Naive thymus-derived CD4-positive, alpha-beta T cell (primary cell): ENCODE measurements around the gene PDGFC. TPM values are rescaled to one million over a fixed set of nuclear protein-coding genes. Genes with fewer than 3 reads are reported as not detected.

ENCODE experiments used
- ATAC-seq: fragments of 150-1000 bp; cut with Tn5 transposase; 2 replicates; pipeline ENCODE4 v1.10.0; 2021; ENCODE audit warnings: mild to moderate bottlenecking, moderate library complexity
- CTCF ChIA-PET: fragments of 350-600 bp; sonication (Branson Sonifier 250); formaldehyde crosslinking; loops from one replicate; lab custom pipeline; 2021; ENCODE audit warnings: antibody characterized with exemption; lab: Charles Lee
- POLR2A ChIA-PET: fragments of 350-600 bp; sonication (Branson Sonifier 250); formaldehyde crosslinking; loops from one replicate; lab custom pipeline; 2021; ENCODE audit warnings: antibody characterized with exemption, inconsistent platforms; lab: Charles Lee
- DNase-seq, 9 donors: peaks; one replicate each; pipeline versions ENCODE4 v3.0.0 to v3.0.0-alpha.2; 2020 to 2022; ENCODE audit warnings: mixed read lengths in 1 of 9
- H3K27ac ChIP-seq: one replicate; pipeline ENCODE4 v1.7.0; 2013; ENCODE audit warnings: mild to moderate bottlenecking, low read depth, low read length, moderate library complexity
- H3K27me3 ChIP-seq, 2 donors: one replicate each; pipeline ENCODE4 v1.7.0; 2013; ENCODE audit warnings: low read length in 2 of 2, mild to moderate bottlenecking in 2 of 2, moderate library complexity in 2 of 2; ENCODE audit not compliant: control insufficient read depth in 2 of 2, insufficient read depth in 2 of 2
- H3K36me3 ChIP-seq, 3 experiments: 1 replicate in 2 of 3; 2 replicates in 1 of 3; pipeline ENCODE4 v1.7.0; 2013; ENCODE audit warnings: low read length in 3 of 3, mild to moderate bottlenecking in 3 of 3, moderate library complexity in 1 of 3; ENCODE audit not compliant: insufficient read depth in 3 of 3, control insufficient read depth in 2 of 3
- H3K4me1 ChIP-seq, 2 donors: one replicate each; pipeline ENCODE4 v1.7.0; 2013; ENCODE audit warnings: low read length in 2 of 2, mild to moderate bottlenecking in 2 of 2, moderate library complexity in 1 of 2; ENCODE audit not compliant: control insufficient read depth in 2 of 2, insufficient read depth in 2 of 2
- H3K4me3 ChIP-seq: 2 replicates; pipeline ENCODE4 v1.7.0; 2013; ENCODE audit warnings: mild to moderate bottlenecking, low read length
- H3K9me3 ChIP-seq, 3 experiments: 1 replicate in 2 of 3; 2 replicates in 1 of 3; pipeline ENCODE4 v1.7.0; 2013; ENCODE audit warnings: low read length in 3 of 3; ENCODE audit not compliant: control insufficient read depth in 2 of 3
- H3K27ac Mint-ChIP-seq, 9 donors: one replicate each; pipeline ENCODE4 v1.8.0; 2020 to 2022; ENCODE audit warnings: mixed read lengths in 9 of 9, mild to moderate bottlenecking in 8 of 9, moderate library complexity in 5 of 9, inconsistent platforms in 2 of 9
- H3K27me3 Mint-ChIP-seq, 5 donors: one replicate each; pipeline ENCODE4 v1.8.0; 2021 to 2022; ENCODE audit warnings: mixed read lengths in 5 of 5, mild to moderate bottlenecking in 1 of 5
- H3K36me3 Mint-ChIP-seq, 5 donors: one replicate each; pipeline ENCODE4 v1.8.0; 2020 to 2022; ENCODE audit warnings: mixed read lengths in 5 of 5, mild to moderate bottlenecking in 3 of 5, inconsistent platforms in 1 of 5
- H3K4me1 Mint-ChIP-seq, 7 donors: one replicate each; pipeline ENCODE4 v1.8.0; 2020 to 2022; ENCODE audit warnings: mixed read lengths in 7 of 7, mild to moderate bottlenecking in 3 of 7, inconsistent platforms in 1 of 7
- H3K4me3 Mint-ChIP-seq, 10 donors: one replicate each; pipeline ENCODE4 v1.8.0; 2020 to 2022; ENCODE audit warnings: mild to moderate bottlenecking in 10 of 10, mixed read lengths in 10 of 10, moderate library complexity in 6 of 10, inconsistent platforms in 2 of 10
- H3K9me3 Mint-ChIP-seq, 11 donors: one replicate each; pipeline ENCODE4 v1.8.0; 2020 to 2022; ENCODE audit warnings: mixed read lengths in 11 of 11, mild to moderate bottlenecking in 4 of 11, inconsistent platforms in 1 of 11, moderate library complexity in 1 of 11
- intact Hi-C, 2 donors: fragments of 100-400 bp; cut with micrococcal nuclease; formaldehyde crosslinking; loops; one replicate each; pipeline ENCODE4 v1.15.1; 2023
- polyA plus RNA-seq, 2 donors: library from polyadenylated mRNA; unstranded; fragments of 300-500 nt; fragmentation: Illumina TruSeq; gene quantifications; one replicate each; pipeline ENCODE4 v1.2.3, GENCODE V29; 2021
- total RNA-seq, 6 experiments: library from RNA in 5 of 6; stranded (reverse) in 5 of 6; gene quantifications; 1 replicate in 5 of 6; 2 replicates in 1 of 6; pipeline ENCODE4 v1.2.3 and lab custom pipeline; 2021 to 2026

Gene PDGFC, protein sequence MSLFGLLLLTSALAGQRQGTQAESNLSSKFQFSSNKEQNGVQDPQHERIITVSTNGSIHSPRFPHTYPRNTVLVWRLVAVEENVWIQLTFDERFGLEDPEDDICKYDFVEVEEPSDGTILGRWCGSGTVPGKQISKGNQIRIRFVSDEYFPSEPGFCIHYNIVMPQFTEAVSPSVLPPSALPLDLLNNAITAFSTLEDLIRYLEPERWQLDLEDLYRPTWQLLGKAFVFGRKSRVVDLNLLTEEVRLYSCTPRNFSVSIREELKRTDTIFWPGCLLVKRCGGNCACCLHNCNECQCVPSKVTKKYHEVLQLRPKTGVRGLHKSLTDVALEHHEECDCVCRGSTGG
- 1 to 10 TPM in 2 of 5 experiments, under 1 TPM in 1, not detected in 2; 0.19 to 2.0 (median 1.2) TPM for total RNA-seq
- not detected for polyA plus RNA-seq
- total RNA-seq (lab: John Stamatoyannopoulos, UW): not detected

DNA sequence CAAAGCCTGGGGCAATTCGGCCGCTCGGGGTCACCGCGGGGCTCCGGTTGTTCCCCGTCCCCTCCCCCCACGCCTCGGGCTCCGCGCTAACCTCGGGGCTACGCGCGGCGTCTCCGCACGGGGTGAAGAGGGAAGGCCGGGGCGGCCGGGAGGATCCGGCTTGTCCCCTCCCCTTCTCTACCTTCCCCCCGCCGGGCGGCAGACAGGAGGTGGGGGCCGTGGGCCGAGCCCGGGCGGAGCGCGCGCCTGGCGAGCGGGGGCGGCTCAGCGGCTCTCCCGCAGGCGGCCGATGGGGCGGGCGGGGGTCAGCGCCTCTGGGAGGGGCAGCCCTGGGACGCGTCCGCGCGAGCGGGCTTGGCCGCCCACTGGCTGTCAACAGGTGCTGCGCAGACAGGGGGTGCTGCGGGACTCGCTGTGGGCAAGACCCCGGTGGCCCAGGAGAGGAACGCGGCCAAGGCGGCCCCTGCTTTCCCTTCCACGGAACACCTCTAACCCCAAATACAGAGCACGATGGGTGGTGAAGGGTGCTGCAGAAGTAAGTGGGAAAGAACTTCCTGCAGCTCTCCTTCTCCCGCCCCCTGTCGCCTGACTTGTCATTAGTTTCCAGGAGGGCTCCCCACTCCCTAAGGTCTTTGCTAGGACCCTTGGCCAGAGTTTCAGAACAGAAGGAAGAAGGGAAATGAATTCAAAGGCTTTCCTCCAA, at the start of gene PDGFC:
Gene PDGFC (minus strand): TSS at position 124 of the 703 bp plus-strand sequence. CDS start 896 bp downstream, outside the sequence.
- no peak within 1 kb of the TSS for H3K4me3 ChIP-seq
- Mint-ChIP-seq H3K27me3 (peaks cover 45 to 76% (median 63%) of the 10 kb centered on the region in 5 donors), H3K9me3 (peaks cover 0 to 25% (median 6%) of the 10 kb centered on the region in 11 donors), H3K27ac (no peak within 1 kb of the TSS), H3K4me3 (peak within 1 kb of the TSS; percentile 17 to 76 (median 62)), H3K4me1 (peaks cover 0 to 19% (median 13%) of the 10 kb centered on the region in 7 donors), H3K36me3 (peaks cover 0 to 7% (median 0%) of the 10 kb centered on the region in 5 donors)
- no peak within 1 kb of the TSS for H3K27ac ChIP-seq
- DNase-seq (peak in 3 of 9 donors; percentile 1 to 26 (median 10)), ATAC-seq (peak; percentile 68)
- H3K36me3 ChIP-seq: no peaks in the 10 kb centered on the region
- H3K9me3 ChIP-seq: no peaks in the 10 kb centered on the region
- H3K4me1 ChIP-seq: no peaks in the 10 kb centered on the region
- CTCF ChIA-PET: no interaction called here
- POLR2A ChIA-PET: no interaction called here
- intact Hi-C loops: no loop called here
- H3K27me3 ChIP-seq: peaks cover 0 to 13% of the 10 kb centered on the region in 2 donors

DNA sequence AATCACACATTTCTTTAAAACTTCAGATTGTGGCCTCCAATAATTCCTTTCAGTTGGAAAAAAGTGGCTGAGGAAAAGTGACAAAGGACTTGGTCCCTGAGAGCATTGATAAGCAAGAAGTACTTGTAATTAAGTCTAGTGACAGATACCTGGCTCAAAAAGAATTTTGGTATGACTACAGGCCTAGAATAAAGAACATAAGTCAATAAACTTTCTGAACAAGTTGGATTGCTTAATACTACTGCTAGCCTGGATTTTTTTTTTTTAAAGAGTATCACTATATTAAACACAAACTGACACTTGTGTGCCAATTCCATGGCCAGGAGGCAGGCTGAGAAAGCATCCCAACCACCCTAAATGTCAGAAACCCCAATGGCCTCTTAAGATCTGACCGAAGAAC, 49.3 kb upstream of the PDGFC start:
- no peak for ATAC-seq
- no peaks in the 10 kb centered on the region for H3K27me3 ChIP-seq
- no peak overlapping the region for H3K27ac ChIP-seq
- H3K4me3 Mint-ChIP-seq: no peak overlapping the region
- intact Hi-C loops: no loop called here
- H3K36me3 ChIP-seq: no peaks in the 10 kb centered on the region
- DNase-seq: no peak
- no peaks in the 10 kb centered on the region for H3K36me3 Mint-ChIP-seq
- no peaks in the 10 kb centered on the region for H3K4me1 ChIP-seq
- no peak overlapping the region for H3K27ac Mint-ChIP-seq
- ChIA-PET CTCF (no interaction called here), POLR2A (no interaction called here)
- no peaks in the 10 kb centered on the region for H3K27me3 Mint-ChIP-seq
- H3K9me3 ChIP-seq: no peaks in the 10 kb centered on the region
- H3K9me3 Mint-ChIP-seq: peaks cover 0 to 9% (median 2%) of the 10 kb centered on the region in 11 donors
- no peak overlapping the region for H3K4me3 ChIP-seq
- H3K4me1 Mint-ChIP-seq: no peaks in the 10 kb centered on the region

DNA sequence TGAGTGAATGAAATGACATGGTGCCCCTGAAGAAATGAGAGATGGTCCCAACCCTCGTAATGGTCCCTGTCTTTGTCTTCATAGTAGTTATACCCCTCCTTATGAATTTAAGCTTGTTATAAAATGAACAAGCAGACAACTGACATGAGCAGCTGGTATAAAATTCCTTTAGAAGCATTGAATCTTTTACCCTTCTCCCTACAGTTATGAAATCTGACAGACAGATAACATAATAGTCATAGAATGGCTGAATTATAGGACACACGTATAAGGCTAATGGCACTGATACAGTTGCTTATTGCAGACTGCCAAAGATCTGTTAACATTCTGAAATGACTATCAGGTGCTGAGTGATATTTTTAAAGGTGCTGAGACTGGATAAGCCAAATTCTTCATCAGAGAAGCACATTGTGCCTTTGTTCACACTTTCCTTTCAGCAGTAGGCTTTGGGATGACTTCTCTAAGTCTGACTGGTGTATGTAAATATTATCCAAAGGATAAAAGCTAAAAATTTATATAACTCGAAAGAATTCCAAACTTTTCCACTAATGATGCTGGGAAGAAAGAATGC, 47.4 kb upstream of the PDGFC start:
- DNase-seq: no peak
- intact Hi-C loops: no loop called here
- H3K9me3 ChIP-seq: no peaks in the 10 kb centered on the region
- no peaks in the 10 kb centered on the region for H3K27me3 ChIP-seq
- ChIA-PET POLR2A (no interaction called here), CTCF (no interaction called here)
- H3K36me3 ChIP-seq: no peaks in the 10 kb centered on the region
- Mint-ChIP-seq H3K36me3 (no peaks in the 10 kb centered on the region), H3K27ac (no peak overlapping the region), H3K27me3 (no peaks in the 10 kb centered on the region), H3K4me3 (no peak overlapping the region), H3K4me1 (no peaks in the 10 kb centered on the region), H3K9me3 (peaks cover 0 to 9% (median 2%) of the 10 kb centered on the region in 11 donors)
- H3K27ac ChIP-seq: no peak overlapping the region
- H3K4me3 ChIP-seq: no peak overlapping the region
- no peak for ATAC-seq
- no peaks in the 10 kb centered on the region for H3K4me1 ChIP-seq

DNA sequence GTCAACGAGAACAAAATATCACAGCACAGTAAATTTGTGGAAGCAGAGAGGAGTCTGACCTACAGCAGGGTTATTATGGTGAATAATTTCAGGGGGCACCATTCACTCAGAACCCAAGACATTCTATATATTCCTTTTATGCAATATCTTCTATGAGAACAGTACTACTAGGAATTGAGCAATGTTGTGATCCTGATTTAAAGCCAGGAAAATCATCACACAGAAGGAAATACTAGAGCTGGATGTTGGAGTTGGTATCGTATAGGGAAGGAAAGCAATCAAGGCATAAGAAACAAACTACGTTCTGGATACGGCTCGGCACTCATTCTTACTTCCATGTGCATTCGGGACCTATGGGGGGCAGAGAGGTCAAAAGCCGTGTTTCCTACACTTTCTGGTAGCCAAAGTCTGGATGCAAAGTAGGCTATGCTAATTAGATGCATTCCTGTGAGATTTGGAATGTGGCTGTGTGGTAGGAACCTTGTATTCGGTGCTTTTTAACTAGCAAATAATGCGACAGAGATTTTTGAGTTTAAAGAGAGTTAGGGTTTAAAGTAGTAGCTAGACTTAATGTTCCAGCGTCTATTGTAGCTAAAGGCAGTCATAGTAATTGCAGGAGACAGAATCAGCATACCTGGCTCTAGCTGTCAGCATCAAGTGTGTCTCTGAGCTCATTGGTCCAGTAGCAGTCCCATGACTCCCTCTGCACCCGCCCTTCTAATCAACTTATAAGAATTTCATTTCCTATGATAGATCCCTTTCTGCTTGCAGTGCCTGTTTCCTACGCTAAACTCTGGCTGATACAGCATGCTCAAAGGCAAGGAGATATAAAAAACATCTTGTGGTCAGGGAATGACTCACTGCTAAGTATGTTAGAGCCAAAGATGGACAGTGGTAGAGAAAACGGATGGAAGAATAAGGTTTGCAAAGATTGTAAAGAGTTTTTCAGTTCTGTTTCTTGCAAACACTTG, 43.3 kb upstream of the PDGFC start:
- H3K36me3 Mint-ChIP-seq: no peaks in the 10 kb centered on the region
- no peaks in the 10 kb centered on the region for H3K9me3 ChIP-seq
- H3K27ac ChIP-seq: no peak overlapping the region
- no peaks in the 10 kb centered on the region for H3K4me1 Mint-ChIP-seq
- no peaks in the 10 kb centered on the region for H3K36me3 ChIP-seq
- H3K27me3 ChIP-seq: no peaks in the 10 kb centered on the region
- H3K9me3 Mint-ChIP-seq: peaks cover 0 to 5% (median 0%) of the 10 kb centered on the region in 11 donors
- no peak overlapping the region for H3K4me3 Mint-ChIP-seq
- H3K27me3 Mint-ChIP-seq: no peaks in the 10 kb centered on the region
- no peaks in the 10 kb centered on the region for H3K4me1 ChIP-seq
- POLR2A ChIA-PET: no interaction called here
- DNase-seq: no peak
- no peak for ATAC-seq
- no peak overlapping the region for H3K4me3 ChIP-seq
- H3K27ac Mint-ChIP-seq: no peak overlapping the region
- intact Hi-C loops: no loop called here
- CTCF ChIA-PET: no interaction called here

DNA sequence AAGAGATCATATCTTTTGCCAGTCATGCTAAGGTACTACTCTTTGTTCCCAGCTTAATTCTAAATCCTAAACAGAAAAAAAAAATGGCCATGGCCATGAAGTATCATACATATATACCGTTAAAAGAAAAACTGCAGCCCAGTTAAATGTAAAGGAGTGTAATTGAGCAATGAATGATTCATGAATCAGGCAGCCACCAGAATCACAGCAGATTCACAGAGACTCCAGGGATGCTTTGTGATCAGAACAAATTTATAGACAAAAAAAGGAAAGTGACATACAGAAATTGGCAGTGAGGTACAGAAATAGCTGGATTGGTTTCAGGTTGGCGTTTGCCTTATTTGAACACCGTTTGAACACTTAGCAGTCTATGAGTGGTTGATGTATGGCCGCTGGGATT, 42.1 kb upstream of the PDGFC start:
- Histone ChIP-seq H3K36me3 (no peaks in the 10 kb centered on the region), H3K27me3 (no peaks in the 10 kb centered on the region), H3K4me3 (no peak overlapping the region), H3K4me1 (no peaks in the 10 kb centered on the region), H3K9me3 (no peaks in the 10 kb centered on the region), H3K27ac (no peak overlapping the region)
- Mint-ChIP-seq H3K27me3 (no peaks in the 10 kb centered on the region), H3K27ac (no peak overlapping the region), H3K4me3 (no peak overlapping the region), H3K4me1 (no peaks in the 10 kb centered on the region), H3K9me3 (peaks cover 0 to 10% (median 0%) of the 10 kb centered on the region in 11 donors), H3K36me3 (no peaks in the 10 kb centered on the region)
- DNase-seq: no peak
- ChIA-PET CTCF (no interaction called here), POLR2A (no interaction called here)
- no peak for ATAC-seq
- intact Hi-C loops: no loop called here

DNA sequence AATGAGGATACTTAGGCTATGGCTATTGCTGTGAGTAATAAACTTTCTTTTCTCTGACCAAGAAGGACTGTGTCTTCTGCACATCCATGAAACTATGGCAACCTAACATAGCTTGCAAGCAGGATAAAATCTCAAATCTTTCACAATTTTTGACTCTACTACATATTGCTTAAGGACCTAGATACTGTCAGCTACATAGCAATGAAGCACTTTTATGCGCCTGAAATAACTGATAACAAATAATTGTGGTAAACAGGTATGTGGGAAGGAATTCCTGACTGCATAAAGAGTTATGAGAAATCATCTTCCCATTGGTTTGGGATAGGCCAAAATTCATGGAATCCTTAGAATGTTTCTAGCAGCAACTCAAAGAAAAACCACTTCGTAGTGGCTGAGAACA, 41.2 kb upstream of the PDGFC start:
- Histone ChIP-seq H3K36me3 (no peaks in the 10 kb centered on the region), H3K9me3 (no peaks in the 10 kb centered on the region), H3K4me1 (no peaks in the 10 kb centered on the region), H3K27ac (no peak overlapping the region), H3K27me3 (no peaks in the 10 kb centered on the region), H3K4me3 (no peak overlapping the region)
- ATAC-seq (no peak), DNase-seq (no peak)
- Mint-ChIP-seq H3K4me1 (no peaks in the 10 kb centered on the region), H3K27me3 (no peaks in the 10 kb centered on the region), H3K4me3 (no peak overlapping the region), H3K27ac (no peak overlapping the region), H3K36me3 (no peaks in the 10 kb centered on the region), H3K9me3 (peaks cover 0 to 14% (median 1%) of the 10 kb centered on the region in 11 donors)
- intact Hi-C loops: no loop called here
- ChIA-PET POLR2A (no interaction called here), CTCF (no interaction called here)
